Stimulated activated CD4-positive, alpha-beta T cell treated with anti-CD3 and anti-CD28 coated beads, Interleukin-12 subunit alpha, Interleukin-12 subunit beta, amount 100 ng/mL, for 4 hours (primary cell): ENCODE data around the gene CFAP46.
"Not testable (repeated sequence)": the region's sequence is repeated elsewhere in the genome, so short reads cannot be mapped to it uniquely, and the experiment has no call there.

Experiments used
- DNase-seq: peaks from one replicate; pipeline ENCODE4 v3.0.0-alpha.2; 2020

CFAP46 gene

DNA sequence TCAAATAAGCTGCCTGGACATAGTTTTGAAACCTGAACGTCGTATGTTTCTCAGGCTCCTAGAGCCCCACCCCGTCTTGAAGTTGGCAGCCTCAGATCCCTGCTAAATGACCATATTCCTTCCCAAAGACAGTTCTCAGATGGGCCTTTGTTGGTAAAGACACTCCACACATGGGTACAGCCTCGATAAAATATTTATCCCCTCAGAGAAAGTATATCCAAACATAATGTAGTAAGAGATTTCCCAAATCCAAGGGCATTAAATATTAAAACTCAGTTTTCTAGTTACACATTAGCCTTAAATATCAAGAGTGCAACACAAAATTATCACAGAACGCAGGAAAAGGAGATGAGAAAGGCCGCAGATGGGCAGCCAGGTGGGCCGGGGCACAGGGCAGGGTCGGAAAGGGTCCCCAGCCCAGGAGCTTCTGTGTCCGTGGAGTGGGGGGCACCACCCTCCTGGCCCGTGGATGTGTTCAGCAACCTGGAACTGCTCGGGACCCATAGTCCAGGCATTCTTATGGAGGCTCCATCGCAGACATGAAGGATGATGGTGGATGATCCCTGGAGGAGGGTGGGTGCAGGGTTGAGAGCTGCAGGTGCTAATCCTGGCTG lies 1.5 kb upstream of the CFAP46 start:
- no peak for DNase-seq

- DNase-seq, result no peak
Observed at GRCh38 chr10:132943058-132943790, 854 bp upstream of the CFAP46 start.

DNA sequence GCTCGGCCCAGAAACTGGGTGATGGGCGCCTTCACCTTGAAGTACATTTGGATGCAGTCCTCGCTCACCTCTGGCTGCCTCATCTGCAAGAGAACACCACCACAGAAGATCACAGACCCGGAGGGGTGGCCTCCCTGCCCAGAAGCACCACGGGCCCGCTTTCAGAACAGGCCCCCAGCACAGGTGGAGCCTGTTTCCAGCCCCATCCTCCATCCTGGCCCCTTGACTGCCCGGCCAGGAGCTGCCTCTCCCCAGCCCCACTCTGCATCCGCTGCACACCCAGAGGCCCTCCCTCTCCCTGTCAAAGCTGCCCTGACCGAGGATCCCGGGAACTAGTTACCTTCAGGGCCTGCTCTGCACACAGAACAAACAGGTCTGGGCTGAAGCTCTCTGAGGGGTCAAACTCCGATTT lies 724 bp downstream of the CFAP46 start:
- no peak for DNase-seq

GRCh38 chr10:132940791-132941465 lies 1.4 kb downstream of the CFAP46 start:
- DNase-seq, result no peak

DNA sequence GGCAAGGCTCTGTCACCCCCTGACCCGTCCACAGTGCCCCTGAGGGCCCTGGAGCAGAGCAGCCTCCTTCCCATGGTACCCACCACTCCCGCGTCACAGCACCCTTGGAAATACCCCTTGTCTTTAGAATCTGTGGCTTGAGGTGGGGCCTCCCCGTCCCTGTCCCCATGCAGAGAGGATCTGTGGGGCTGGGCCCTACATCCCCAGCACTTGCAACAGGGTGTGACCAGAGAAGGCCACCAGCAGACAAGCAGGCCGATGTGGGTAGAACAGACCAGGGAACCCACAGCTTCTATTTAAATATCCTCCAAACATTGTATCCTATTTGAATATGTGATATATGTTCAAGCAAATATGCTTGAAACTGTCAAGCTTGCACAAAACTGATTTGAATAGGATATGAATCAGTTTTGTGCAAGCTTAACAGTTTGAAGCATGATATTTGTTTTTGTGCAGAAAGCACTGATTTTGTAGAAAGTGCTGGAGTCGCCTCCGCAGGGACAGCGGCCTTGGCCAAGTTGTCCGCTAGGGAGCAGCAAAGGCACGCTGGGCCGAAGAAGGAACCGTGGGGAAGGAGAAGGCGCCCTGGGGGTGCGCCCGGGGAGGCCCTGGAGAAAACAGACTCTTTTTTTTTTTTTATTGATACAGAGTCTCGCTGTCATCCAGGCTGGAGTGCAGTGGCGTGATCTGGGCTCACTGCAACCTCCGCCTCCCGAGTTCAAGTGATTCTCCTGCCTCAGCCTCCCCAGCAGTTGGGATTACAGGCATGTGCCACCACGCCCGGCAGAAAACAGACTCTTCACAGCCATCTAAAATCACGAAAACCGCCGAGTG lies 2.2 kb downstream of the CFAP46 start:
- DNase-seq, result peak; percentile 41

- no peak for DNase-seq
Observed at GRCh38 chr10:132939378-132939955, 2.9 kb downstream of the CFAP46 start.

DNA sequence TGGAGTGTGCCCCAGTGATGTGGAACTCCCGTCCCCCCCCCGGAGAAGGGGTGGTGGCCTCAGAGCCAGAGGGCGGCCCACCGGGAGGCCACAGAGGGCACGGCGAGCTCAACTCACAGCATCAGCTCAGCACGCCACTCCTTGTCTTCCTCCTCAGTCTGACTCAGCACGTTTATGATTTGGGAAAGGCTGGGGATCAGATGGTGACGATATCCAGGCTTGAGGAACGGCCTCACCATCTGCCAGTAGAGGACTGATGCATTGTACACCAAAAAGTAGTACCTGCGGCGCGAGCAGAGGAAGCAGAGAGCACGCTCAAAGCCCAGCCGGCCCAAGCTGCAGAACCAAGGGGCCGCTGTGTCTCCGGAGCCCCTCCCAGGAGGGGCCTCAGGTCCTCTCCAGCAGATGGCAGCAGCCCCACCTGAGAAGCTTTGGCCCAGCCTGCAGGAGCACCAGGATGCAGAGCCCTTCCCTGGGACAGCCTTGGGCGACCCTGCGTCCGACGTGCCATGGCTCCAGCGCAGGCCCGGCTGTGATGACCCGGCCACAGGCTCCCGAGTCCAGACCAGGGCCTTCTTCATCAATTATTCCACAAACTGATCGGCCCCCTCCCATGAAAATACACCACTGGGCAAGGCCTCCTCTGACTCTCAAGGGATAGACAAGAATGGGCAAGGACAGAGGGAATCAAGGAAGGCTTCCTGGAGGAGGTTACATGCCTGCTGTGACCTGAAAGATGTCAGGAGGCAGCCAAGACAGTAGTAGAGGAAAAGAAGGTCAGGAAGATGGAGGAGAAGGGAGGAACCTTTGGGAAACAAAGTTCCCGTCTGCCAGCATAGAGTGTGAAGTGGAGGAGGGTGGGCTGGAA lies 3.7 kb downstream of the CFAP46 start:
- no peak for DNase-seq

- no peak for DNase-seq
Observed at GRCh38 chr10:132937861-132938260, 4.5 kb downstream of the CFAP46 start.

DNA sequence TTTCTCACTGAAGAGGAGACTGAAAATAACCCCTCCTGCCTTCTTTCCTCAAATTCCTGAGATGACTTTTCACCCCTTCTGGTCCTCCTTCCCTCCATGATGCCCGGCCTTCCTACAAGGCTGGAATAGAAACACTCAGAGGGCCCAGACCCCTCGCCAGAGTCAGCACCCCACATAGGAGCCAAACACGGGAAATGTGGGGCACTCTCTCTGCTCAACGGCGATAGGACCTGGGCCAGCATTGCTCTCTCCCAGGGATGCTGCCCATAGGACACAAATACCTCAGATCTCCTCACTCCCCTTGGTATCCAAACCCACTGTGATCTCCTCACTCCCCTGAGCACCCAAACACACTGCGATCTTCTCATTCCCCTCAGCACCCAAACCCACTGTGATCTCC lies 7.4 kb downstream of the CFAP46 start:
- DNase-seq, result no peak

- no peak for DNase-seq
Observed at GRCh38 chr10:132933308-132934042, 8.9 kb downstream of the CFAP46 start.

DNA sequence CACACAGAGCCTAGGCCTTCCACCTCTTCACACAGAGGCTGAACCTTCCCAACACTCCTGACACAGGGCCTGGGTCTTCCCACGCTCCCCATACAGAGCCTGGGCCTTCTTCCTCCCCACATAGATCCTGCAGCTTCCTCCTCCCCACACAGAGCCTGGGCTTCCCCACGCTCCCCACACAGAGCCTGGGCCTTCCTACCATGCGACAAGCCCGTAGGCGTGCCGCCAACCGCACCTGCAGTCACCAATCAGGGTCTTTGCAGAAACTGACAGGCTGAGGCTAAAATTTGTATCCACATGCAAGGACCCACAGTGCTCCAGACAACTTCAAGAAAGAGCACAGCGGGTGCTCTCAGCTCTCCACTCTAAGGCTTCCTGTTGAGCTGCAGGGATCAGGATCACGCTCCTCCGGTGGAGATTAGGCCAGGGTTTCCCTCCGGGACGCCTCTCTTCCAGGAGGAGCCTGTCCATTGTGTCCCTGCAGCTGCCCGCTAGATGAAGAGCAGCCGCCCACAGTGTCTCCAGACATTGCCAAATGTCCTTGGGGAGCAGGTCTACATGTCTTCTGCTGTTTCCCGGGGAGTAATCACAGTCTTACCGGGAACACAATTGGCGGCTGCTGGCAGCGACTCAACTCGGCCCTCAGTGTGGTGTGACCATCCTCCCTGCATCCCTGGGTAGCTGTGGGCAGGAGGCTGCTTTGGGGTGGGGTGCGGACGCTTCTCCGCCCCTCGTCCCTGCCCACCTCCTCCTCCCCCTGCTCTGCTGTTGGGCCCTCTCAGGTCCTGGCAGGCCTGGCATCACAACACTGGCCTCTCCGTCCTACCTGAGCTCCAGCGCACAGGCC lies 9.7 kb downstream of the CFAP46 start:
- DNase-seq, result peak; percentile 13

DNA sequence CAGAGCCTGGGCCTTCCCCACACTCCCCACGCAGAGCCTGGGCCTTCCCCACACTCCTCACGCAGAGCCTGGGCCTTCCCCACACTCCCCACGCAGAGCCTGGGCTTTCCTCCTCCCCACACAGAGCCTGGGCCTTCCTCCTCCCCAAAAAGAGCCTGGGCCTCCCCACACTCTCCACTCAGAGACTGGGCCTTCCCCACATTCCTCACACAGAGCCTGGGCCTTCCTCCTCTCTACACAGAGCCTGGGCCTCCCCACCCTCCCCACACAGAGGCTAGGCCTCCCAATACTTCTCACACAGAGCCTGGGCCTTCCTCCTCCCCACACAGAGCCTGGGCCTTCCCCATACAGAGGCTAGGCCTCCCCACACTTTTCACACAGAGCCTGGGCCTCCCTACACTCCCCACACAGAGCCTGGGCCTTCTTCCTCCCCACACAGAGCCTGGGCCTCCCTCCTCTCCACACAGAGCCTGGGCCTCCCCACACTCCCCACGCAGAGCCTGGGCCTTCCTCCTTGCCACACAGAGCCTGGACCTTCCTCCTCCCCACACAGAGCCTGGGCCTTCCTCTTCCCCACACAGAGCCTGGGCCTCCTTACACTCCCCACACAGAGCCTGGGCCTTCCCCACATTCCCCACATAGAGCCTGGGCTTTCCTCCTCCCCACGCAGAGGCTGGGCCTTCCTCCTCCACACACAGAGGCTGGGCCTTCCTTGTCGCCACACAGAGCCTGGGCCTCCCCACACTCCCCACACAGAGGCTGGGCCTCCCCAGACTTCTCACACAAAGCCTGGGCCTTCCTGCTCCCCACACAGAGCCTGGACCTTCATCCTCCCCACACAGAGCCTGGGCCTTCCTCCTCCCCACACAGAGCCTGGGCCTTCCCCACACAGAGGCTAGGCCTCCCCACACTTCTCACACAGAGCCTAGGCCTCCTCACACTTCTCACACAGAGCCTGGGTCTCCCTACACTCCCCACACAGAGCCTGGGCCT lies 10.8 kb downstream of the CFAP46 start:
- peak; percentile 15 for DNase-seq

DNA sequence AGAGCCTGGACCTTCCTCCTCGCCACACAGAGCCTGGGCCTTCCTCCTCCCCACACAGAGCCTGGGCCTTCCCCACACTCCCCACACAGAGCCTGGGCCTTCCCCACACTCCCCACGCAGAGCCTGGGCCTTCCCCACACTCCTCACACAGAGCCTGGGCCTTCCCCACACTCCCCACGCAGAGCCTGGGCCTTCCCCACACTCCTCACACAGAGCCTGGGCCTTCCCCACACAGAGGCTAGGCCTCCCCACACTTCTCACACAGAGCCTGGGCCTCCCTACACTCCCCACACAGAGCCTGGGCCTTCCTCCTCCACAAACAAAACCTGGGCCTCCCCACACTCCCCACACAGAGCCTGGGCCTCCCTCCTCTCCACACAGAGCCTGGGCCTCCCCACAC lies 11.7 kb downstream of the CFAP46 start:
- not testable (repeated sequence) for DNase-seq

DNA sequence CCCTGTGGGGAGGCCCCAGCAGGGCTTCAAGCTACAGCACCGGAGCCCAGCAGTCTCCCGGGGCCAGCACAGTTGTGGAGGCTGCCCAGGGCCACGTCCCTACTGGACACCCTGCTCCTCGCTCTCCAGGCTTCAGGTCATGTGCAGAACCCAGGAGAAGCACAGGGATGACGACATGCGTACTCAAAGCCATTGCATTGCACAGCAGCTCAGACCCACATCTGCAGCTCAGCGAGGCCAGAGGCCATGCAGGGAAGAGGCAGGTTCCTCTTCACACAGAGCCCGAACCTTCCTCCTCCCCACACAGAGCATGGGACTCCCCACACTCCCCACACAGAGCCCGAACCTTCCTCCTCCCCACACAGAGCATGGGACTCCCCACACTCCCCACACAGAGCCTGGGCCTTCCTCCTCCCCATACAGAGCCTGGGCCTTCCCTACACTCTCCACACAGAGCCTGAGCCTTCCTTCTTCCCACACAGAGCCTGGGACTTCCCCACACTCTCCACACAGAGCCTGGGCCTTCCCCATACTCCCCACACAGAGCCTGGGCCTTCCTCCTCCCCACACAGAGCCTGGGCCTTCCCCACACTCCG lies 12.3 kb downstream of the CFAP46 start:
- DNase-seq, result no peak

DNA sequence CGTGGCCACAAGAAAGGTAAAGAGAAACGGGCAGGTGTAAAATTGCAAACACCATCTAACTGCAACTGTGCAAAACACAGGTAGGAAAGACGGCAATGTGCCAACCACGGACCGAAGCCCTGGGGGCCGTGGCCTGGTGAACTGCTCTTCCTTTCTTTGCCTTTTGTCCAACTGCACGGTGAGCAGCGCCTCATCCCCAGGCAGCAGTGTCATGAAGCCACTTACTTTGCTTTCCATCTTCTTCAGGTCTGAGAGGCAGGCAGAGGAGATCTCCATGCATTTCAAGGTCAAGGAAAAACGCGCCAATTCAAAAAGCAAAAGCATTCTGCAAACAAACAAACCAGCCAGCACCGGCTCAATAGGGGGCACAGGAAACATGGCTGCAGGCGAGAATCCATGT lies 12.9 kb downstream of the CFAP46 start:
- no peak for DNase-seq

DNA sequence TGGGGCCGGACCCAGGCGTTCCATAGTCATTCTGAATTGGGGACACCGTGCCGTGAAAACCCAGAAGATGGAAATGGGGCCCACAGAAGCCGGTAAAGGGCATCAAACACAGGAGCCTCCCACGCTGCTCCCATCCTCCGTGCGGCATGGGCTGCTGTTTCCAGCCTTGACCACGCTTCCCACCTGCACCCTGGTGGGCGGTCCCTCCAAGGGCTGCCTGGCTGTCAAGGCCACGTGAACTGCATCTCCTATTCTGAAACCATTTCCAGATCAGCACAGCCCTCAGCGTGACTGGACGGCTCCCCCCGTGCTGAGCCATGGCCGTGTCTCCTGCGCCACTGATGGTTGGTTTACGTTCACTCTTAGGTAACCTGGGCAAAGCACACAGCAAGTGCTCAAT lies 14.1 kb downstream of the CFAP46 start:
- DNase-seq, result no peak

- no peak for DNase-seq
Observed at GRCh38 chr10:132927824-132928223, 14.5 kb downstream of the CFAP46 start.
